PC-3 (cell line): ENCODE results near the gene PRSS50. TPM values are rescaled to one million over a fixed set of nuclear protein-coding genes. Genes with fewer than 3 reads are reported as not detected.

Experiments used
- ATAC-seq: fragments of 200-7000 bp; cut with Tn5 transposase; 2 replicates; pipeline ENCODE4 v1.9.1; 2020; ENCODE audit warnings: mild to moderate bottlenecking, moderate library complexity
- BruUV-seq: library from RNA; stranded (reverse); fragments of 400-500 nt; replicated peaks from 2 replicates; lab custom pipeline; 2021; lab: Mats Ljungman, UMichigan
- CTCF ChIA-PET: fragments of 300-600 bp; sonication (Branson Sonifier 250); formaldehyde crosslinking; loops from one replicate; lab custom pipeline; 2022; ENCODE audit warnings: antibody characterized with exemption; lab: Charles Lee
- POLR2A ChIA-PET: fragments of 300-600 bp; sonication (Branson Sonifier 250); formaldehyde crosslinking; loops from one replicate; lab custom pipeline; 2022; ENCODE audit warnings: antibody characterized with exemption; ENCODE audit not compliant: unreplicated experiment; lab: Charles Lee
- DNase-seq: peaks from one replicate; pipeline ENCODE4 v3.0.0-alpha.2; 2015
- H2AFZ ChIP-seq: fragments of 300-600 bp; sonication (generic); 2 replicates; pipeline ENCODE4 v1.6.0; 2016; ENCODE audit warnings: antibody characterized with exemption, low read length
- H3F3A ChIP-seq: fragments of 300-600 bp; sonication (generic); one replicate; pipeline ENCODE4 v1.6.0; 2017; ENCODE audit warnings: antibody characterized with exemption, low read length, control low read depth, mild to moderate bottlenecking; ENCODE audit not compliant: unreplicated experiment
- H3K27ac ChIP-seq: fragments of 300-600 bp; sonication (generic); 2 replicates; pipeline ENCODE4 v1.5.1; 2016; ENCODE audit warnings: mild to moderate bottlenecking, low read length
- H3K27me3 ChIP-seq: fragments of 300-600 bp; sonication (generic); 2 replicates; pipeline ENCODE4 v1.6.1; 2016; ENCODE audit warnings: low read length, mixed read lengths
- H3K36me3 ChIP-seq: fragments of 300-600 bp; sonication (generic); 2 replicates; pipeline ENCODE4 v1.6.1; 2016; ENCODE audit warnings: low read depth, mixed run types, low read length, mixed read lengths
- H3K4me1 ChIP-seq: fragments of 300-600 bp; sonication (generic); 2 replicates; pipeline ENCODE4 v1.5.1; 2016; ENCODE audit warnings: low read length; ENCODE audit not compliant: insufficient read depth
- H3K4me2 ChIP-seq: fragments of 300-600 bp; sonication (generic); 2 replicates; pipeline ENCODE4 v1.6.0; 2016; ENCODE audit warnings: low read length
- H3K4me3 ChIP-seq: fragments of 300-600 bp; sonication (generic); 2 replicates; pipeline ENCODE4 v1.5.1; 2016; ENCODE audit warnings: mild to moderate bottlenecking, low read length, mixed read lengths
- H3K79me2 ChIP-seq: fragments of 300-600 bp; sonication (generic); 2 replicates; pipeline ENCODE4 v1.6.1; 2017; ENCODE audit warnings: low read length, mixed read lengths
- H3K9ac ChIP-seq: fragments of 300-600 bp; sonication (generic); 2 replicates; pipeline ENCODE4 v1.6.0; 2016; ENCODE audit warnings: mild to moderate bottlenecking, low read length
- H3K9me2 ChIP-seq: fragments of 300-600 bp; sonication (generic); replicated peaks from 2 replicates; pipeline ENCODE4 v1.6.1; 2016; ENCODE audit warnings: mixed run types, low read length, mixed read lengths
- H3K9me3 ChIP-seq: fragments of 300-600 bp; sonication (generic); 2 replicates; pipeline ENCODE4 v1.6.1; 2016; ENCODE audit warnings: low read length, mixed read lengths
- H4K20me1 ChIP-seq: fragments of 300-600 bp; sonication (generic); 2 replicates; pipeline ENCODE4 v1.6.1; 2016; ENCODE audit warnings: low read length, mixed read lengths
- EZH2 ChIP-seq: fragments of 300-600 bp; sonication (generic); IDR thresholded peaks from one replicate; pipeline ENCODE4 v1.6.1; 2017; ENCODE audit warnings: antibody characterized with exemption, mild to moderate bottlenecking, low read length; ENCODE audit not compliant: unreplicated experiment
- EZH2phosphoT487 ChIP-seq: fragments of 300-600 bp; sonication (generic); IDR thresholded peaks from 2 replicates; pipeline ENCODE4 v1.6.1; 2018; ENCODE audit warnings: mild to moderate bottlenecking, antibody characterized with exemption, low read length, borderline replicate concordance
- intact Hi-C: fragments of 100-400 bp; cut with micrococcal nuclease; formaldehyde crosslinking; loops from 2 replicates; pipeline ENCODE4 v1.9.0; 2023
- total RNA-seq: library from RNA; depleted of rRNA; stranded (reverse); fragments of >200 nt; gene quantifications from 2 replicates; pipeline ENCODE4 v1.2.3, GENCODE V29; 2014
- TF ChIP-seq, protein P1 (sequence below): fragments of 300-600 bp; sonication (generic); conservative IDR thresholded peaks from 2 replicates; pipeline ENCODE4 v1.5.1; 2017; ENCODE audit warnings: antibody characterized with exemption, low read depth, mild to moderate bottlenecking, low read length

PRSS50 gene
- total RNA-seq, 1 experiment from 2014 or later: not detected

DNA sequence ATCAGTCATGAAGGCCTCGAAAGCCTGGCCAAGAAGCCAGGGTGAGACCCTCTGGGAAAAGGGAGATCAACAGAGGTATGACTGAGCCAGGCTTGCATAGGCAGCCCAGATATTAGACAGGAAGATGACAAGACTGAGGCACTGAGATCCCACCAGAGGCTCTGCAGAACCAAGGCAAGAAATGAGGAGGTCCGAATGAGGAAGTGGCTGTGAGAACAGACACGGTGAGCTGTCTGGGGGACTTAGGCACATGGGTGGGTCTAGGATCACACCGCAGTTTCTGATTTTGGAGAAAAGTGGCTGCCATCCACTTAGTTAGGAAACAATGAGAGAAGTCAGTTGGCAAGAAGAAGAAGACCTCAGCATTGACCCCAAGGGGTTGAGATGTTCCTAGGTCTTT, 31.5 kb upstream of the PRSS50 start:
- Histone ChIP-seq H3K27ac (no peak overlapping the region), H3K9ac (no peak overlapping the region), H3K27me3 (peaks cover 23% of the 10 kb centered on the region; the same call in 1 of the 2 replicates), H3K79me2 (no peaks in the 10 kb centered on the region), H3K4me1 (no peaks in the 10 kb centered on the region), H3K4me3 (no peak overlapping the region), H2AFZ (no peak overlapping the region), H3F3A (no peaks in the 10 kb centered on the region), H4K20me1 (no peaks in the 10 kb centered on the region), H3K9me2 (no peaks in the 10 kb centered on the region), H3K9me3 (no peaks in the 10 kb centered on the region), H3K4me2 (no peak overlapping the region), H3K36me3 (no peaks in the 10 kb centered on the region)
- ATAC-seq (no peak), DNase-seq (no peak)
- ChIA-PET POLR2A (no interaction called here), CTCF (no interaction called here)
- no TSS peak for BruUV-seq
- no peak for TF ChIP-seq EZH2phosphoT487
- TF ChIP-seq, protein P1, sequence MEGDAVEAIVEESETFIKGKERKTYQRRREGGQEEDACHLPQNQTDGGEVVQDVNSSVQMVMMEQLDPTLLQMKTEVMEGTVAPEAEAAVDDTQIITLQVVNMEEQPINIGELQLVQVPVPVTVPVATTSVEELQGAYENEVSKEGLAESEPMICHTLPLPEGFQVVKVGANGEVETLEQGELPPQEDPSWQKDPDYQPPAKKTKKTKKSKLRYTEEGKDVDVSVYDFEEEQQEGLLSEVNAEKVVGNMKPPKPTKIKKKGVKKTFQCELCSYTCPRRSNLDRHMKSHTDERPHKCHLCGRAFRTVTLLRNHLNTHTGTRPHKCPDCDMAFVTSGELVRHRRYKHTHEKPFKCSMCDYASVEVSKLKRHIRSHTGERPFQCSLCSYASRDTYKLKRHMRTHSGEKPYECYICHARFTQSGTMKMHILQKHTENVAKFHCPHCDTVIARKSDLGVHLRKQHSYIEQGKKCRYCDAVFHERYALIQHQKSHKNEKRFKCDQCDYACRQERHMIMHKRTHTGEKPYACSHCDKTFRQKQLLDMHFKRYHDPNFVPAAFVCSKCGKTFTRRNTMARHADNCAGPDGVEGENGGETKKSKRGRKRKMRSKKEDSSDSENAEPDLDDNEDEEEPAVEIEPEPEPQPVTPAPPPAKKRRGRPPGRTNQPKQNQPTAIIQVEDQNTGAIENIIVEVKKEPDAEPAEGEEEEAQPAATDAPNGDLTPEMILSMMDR: no peak
- no peak for TF ChIP-seq EZH2
- intact Hi-C loops: no loop called here

DNA sequence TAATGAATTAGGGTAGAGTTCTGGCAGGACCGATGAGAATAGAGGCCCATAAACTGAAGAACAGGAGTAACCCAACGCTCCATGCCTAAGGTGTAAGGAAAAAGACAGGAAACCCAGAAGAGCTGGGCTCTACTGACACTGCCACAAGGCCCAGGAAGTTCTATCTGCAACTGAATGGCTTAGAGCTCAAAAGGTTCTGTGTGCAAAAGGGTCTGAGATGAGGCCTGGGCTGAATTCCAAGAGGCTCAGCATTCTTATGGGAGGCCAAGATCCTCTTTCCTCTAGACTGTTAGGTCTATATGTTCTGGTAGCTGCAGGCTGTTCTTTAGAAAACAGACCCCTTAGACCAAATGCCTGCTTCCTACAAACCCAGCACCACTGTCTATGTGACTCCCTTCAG, 30.5 kb upstream of the PRSS50 start:
- Histone ChIP-seq H3K4me3 (no peak overlapping the region), H3K9me3 (no peaks in the 10 kb centered on the region), H3K36me3 (no peaks in the 10 kb centered on the region), H3K4me1 (no peaks in the 10 kb centered on the region), H2AFZ (no peak overlapping the region), H3K27me3 (peaks cover 23% of the 10 kb centered on the region; the same call in 1 of the 2 replicates), H3K9me2 (no peaks in the 10 kb centered on the region), H3K79me2 (no peaks in the 10 kb centered on the region), H3K27ac (no peak overlapping the region), H3K9ac (no peak overlapping the region), H4K20me1 (no peaks in the 10 kb centered on the region), H3K4me2 (no peak overlapping the region), H3F3A (no peaks in the 10 kb centered on the region)
- intact Hi-C loops: no loop called here
- ATAC-seq: no peak
- DNase-seq: no peak
- no peak for TF ChIP-seq EZH2
- TF ChIP-seq, protein P1: no peak
- TF ChIP-seq EZH2phosphoT487: no peak
- ChIA-PET CTCF (no interaction called here), POLR2A (no interaction called here)
- no TSS peak for BruUV-seq

DNA sequence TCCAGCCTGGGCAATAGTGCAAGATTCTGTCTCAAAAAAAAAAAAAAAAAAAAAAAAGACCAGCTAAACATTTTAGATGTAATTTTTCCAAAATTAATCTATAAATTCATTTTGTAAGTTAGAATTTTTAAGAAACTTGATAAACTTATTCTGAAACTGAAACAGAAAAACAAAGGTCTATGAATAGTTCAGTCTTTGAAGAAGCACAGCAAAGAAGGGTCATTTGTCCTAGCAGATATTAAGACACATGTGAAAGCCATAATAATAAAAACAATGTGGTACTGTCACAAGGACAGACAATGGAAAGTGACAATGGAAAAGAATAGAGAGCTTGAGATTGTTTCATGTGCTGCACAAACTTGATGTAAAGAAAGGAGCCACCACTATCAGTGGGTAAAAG, 29.0 kb upstream of the PRSS50 start:
- Histone ChIP-seq H3F3A (no peaks in the 10 kb centered on the region), H3K9me2 (no peaks in the 10 kb centered on the region), H3K9ac (no peak overlapping the region), H2AFZ (no peak overlapping the region), H3K4me3 (no peak overlapping the region), H3K9me3 (no peaks in the 10 kb centered on the region), H3K27me3 (peaks cover 23% of the 10 kb centered on the region; the same call in 1 of the 2 replicates), H3K4me1 (no peaks in the 10 kb centered on the region), H3K79me2 (no peaks in the 10 kb centered on the region), H3K36me3 (no peaks in the 10 kb centered on the region), H4K20me1 (no peaks in the 10 kb centered on the region), H3K4me2 (no peak overlapping the region), H3K27ac (no peak overlapping the region)
- TF ChIP-seq, protein P1: no peak
- no peak for TF ChIP-seq EZH2phosphoT487
- no peak for TF ChIP-seq EZH2
- POLR2A ChIA-PET: no interaction called here
- BruUV-seq: no TSS peak
- intact Hi-C loops: no loop called here
- CTCF ChIA-PET: no interaction called here
- DNase-seq (no peak), ATAC-seq (no peak)
